Measurements from ENCODE around the gene NCKAP5.
"Not testable (repeated sequence)": the region's sequence is repeated elsewhere in the genome, so short reads cannot be mapped to it uniquely, and the experiment has no call there.

The NCKAP5 gene

DNA sequence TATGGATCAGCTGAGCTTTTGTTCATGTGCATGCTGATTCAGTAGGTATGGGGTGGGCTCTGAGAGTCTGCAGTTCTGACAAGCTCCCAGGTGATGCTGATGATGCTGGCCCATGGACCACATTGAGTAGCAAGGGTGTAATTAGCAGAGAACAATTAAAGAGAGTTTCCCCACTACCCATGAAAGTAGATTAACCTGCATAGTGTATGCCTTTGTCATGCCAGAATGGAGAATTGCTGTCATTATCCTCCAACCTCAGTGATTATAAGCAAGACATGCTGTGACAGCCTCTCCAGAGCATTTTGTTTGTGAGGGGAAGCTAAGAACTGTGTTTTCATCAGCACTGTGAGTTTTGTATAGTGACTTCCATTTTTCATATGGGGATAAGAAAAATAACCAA lies 838.7 kb downstream of the NCKAP5 start:
- DNase-seq = no peak

DNA sequence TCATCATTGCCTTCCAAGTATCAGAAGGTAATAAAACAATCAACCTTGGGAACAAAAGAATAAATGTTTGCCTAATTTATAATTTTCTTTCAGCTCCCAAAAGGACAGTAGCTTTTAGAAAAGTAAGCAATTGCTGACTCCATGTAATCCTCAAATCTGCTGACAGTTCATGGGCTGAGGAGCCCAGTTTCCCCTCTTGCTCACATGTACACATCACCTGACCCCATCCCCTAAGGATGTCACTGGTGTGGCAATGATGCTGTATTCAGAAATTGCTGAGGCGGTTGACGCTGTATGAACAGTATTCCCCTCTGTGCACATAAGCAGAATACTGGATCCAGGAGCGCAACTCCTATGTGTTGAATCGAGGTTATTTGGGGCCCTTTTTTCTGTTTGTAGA lies 842.1 kb downstream of the NCKAP5 start:
- no peak for DNase-seq

DNA sequence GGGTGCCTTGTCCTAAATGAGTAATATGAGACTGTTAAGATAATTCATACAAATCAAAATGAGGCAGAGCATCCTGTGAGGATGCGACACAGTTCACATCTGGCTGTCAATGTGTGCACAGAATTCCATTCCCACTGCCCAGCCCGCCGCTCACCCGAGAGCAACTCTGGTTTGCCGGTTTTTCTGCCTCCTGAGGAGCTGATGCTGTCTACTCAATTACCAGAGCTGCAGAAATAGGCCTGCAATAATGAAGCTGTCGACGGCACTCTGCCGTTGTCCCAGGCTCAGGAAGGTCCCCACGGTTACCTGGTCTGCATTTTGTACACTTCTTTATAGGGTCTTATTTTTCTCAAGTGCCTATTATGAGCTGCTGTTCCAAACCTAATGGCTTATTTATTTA lies 842.5 kb downstream of the NCKAP5 start:
- DNase-seq = no peak

DNA sequence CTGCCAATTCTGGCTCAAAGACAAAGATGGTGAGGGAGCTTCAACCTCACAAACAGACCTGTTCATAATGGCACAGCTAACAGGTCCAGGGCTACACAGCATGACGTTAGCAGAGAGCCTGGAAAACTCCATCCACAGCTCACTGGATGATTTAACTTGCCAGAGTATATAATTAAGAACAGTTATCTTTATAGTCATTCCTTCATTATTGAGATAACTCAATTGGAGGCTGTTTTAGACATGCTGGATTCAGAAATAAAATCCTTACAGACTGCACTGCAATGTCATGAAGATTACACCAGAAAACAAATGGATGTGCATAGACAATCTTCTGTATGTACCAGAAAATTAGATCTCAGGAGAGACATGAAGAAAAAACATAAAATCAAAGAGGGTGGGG lies 843.1 kb downstream of the NCKAP5 start:
- no peak for DNase-seq

DNA sequence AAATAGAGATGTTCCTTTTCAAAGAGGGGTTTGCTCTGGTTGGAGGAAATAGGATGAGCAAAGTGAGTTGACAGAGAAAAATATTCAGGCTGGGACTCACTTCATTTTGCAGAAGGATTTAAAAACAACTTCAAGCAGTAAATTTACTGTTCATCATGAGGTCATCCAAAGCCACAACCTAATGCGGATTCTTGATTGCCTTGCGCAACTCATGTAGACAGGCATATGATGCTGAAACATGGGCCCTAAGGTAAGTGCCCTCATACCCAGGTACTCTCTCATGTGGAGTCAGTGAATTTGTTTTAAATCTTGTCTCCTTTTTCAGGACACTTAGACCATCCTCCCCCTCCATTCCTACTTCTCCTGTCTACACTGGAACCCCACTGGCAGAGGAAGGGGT lies 846.3 kb downstream of the NCKAP5 start:
- DNase-seq = no peak

DNA sequence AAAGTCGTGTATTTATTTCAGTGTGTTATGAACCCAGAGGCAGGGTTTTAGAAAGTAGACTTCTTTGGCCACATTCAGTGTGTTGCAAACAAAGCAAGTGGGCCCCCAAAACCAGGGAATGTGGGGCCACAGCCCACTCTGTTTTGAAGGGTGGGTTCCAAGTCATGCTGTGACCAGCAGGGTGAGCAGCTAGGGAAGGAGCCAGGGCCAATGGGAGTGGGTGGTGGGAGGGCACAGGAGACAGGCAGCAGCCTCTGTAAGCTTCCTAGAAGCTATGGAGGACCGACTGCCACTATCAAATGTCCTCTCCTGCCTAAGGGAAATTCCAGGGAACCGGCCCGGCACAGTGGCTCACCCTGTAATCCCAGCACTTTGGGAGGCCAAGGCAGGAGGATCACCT lies 847.9 kb downstream of the NCKAP5 start:
- no peak for DNase-seq

DNA sequence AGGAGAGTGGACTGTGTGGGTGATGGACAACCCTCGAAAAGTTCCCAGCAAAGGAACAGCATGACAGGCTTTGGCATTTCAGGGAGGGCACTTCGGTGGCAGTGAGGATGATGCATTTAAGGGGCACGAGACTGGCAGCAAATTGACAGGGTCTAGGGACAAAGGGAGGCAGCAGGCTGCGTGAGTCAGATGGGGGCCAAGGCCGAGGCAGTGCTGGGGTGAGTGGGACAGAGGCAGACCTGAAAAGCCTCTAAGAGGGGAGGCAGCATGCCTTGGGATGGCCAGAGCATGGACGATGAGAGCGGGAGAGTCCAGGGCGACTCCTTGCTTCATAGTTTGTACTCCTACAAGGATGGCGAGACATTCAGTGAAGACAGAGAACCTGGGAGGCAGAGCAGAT lies 848.8 kb downstream of the NCKAP5 start:
- DNase-seq = no peak

DNA sequence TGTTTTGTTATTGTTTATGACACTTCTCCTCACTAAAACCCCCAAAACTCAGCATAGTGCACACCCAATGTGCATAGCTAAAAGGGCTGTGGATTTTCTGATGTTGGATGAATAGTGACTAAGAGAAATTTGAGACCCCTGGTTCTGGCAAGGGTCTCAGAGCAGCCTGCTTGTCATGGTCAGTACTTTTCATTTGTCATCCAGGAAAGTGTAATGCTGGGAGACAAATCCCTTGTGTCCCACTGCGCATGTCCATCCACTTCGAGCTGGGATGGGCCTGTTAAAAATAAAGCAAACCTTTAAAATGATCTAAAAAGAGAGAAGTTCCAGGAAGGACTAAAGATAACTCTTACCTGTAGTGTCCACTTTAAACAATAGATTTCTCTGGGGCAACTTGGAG lies 851.3 kb downstream of the NCKAP5 start:
- DNase-seq = no peak

DNA sequence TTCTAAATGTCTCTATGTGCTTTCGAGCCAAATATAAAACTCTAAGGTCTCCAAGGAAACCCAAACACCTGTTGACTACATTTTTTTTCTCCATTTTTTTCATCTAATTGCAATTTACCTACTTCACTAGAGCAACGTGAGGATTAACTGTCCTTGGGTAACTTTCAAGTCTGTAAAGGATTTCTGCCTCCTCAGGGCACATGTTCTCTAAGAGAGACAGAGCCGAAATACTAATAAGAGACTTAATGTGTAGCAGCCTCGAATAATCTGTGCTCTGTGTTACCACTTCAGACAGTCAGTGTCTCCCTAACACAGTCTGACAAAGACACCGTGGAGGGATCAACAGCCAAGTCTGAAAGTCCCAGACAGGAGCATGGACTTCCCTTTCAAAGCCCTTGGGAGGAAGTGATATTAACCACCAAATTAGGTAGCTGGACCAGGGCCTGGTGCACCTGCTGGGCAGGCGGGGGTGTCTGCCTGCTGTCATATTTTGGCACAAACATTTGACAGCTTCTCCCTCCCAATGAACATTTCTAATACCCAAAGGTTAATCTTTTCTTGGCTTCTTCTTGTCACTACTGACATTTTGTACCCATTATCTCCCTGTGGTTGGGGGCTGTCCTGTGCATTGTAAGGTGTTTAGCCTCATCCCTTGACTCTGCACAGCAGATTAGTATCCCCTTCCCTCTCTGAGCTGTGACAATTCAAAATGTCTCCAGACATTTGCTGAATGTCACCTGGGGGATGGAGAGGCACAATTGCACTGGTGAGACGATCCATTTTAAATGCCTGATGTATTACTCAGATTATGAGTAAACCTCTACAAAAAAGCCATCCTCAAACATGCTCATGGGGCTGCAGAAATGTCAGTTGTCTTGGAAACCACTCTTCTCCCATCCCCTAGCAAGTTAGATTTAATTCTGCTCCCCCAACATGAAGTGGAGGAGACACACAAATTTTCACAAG lies 852.6 kb downstream of the NCKAP5 start:
- no peak for DNase-seq

DNA sequence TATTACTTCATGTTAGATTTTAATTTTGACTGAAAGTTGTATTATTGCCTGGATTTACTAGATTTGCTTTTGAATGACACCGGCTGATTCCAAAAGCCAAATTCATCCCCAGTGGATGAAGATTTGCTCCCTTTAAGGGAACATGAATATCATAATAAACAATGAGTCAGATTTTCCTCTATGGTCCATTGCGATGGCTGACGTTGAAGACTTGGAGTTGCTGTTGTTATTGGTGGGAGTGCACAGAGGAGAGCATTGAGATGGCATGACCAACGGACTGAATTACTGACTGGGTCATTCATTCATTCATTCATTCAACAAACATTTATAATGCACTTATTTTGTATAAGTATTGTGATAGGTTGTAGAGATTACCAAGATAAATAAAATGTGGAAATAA lies 864.9 kb downstream of the NCKAP5 start:
- no peak for DNase-seq

DNA sequence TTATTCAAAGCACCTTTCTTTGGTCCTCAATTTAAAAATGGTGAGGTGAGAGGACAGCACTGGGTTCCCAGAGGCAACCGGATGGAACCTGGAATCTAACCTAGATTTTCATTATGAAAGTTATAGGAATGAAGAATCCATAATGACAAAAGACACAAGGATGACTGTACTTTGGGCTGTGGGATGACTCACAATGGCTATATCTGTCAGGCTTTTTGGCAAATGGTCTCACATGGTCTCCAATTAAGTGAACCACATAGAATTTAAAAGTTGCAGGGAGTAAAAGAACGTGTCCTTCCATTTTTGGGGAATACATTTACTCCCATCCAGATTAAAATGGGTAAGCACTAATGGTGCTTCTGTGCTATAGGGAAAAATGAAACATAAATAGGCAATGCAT lies 866.5 kb downstream of the NCKAP5 start:
- no peak for DNase-seq

DNA sequence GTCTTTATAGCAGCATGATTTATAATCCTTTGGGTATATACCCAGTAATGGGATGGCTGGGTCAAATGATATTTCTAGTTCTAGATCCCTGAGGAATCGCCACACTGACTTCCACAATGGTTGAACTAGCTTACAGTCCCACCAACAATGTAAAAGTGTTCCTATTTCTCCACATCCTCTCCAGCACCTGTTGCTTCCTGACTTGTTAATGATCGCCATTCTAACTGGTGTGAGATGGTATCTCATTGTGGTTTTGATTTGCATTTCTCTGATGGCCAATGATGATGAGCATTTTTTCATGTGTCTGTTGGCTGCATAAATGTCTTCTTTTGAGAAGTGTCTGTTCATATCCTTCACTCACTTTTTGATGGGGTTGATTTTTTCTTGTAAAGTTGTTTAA lies 868.5 kb downstream of the NCKAP5 start:
- DNase-seq = not testable (repeated sequence)

DNA sequence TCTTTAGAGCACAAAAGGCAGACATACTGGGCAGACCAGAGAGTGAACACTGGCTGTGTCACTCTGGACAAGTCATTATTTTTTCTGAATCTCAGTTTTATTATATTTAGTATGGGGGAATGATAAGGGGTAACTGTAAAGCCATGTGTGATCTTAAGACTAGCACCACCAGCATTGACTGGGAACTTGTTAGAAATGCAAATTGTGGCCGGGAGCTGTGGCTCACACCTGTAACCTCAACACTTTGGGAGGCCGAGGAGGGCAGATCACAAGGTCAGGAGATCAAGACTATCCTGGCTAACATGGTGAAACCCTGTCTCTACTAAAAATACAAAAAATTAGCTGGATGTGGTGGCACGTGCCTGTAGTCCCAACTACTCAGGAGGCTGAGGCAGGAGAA lies 869.9 kb downstream of the NCKAP5 start:
- DNase-seq = not testable (repeated sequence)

DNA sequence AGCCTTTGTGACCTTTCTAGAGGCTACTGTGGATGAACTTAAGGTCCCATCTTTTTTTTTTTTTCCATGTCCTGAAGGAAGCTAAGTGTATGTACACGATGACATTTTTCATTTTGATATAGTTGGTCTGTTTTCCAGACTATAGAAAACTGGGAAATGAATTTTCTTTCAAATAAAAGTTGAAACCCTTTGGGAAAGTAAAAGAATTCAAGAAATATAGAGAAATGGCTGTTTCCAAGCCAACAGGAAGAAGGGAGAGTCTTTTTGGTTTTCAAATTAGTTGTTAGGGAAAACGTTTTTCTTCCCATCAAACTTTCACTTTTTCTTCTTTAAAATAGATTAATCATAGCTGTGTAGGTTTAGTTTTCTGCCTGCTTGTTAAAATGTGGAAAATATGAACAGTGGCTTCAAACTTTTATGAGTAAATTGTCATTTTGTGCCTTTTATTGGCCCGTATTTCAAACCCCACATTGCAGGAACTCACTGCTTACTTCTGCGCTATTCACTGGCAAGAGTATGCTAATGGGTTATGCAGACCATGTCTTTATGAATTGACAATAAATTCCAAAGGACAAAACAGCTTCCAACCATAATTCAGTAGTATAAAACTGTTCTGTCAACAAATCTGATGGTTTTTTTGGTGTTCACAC lies 870.6 kb downstream of the NCKAP5 start:
- DNase-seq = no peak

DNA sequence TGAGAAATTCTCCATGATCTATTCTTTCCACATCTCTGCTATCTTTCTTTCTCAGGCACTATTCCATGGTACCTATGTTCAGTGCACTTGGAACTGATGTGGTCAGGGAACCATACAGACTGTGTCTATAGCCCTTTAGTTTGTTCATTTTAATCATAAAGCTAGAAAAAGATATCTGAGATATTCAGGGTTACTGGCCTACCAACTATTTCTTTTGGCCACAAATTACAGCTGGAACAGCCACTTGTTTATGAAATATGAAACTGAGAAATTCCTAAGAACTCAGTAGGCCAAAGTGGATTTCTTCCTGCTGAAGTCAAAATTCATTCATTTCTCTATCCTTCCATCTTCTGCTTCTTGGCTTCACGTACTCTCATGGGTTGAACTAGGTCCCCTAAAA lies 875.4 kb downstream of the NCKAP5 start:
- DNase-seq = no peak

DNA sequence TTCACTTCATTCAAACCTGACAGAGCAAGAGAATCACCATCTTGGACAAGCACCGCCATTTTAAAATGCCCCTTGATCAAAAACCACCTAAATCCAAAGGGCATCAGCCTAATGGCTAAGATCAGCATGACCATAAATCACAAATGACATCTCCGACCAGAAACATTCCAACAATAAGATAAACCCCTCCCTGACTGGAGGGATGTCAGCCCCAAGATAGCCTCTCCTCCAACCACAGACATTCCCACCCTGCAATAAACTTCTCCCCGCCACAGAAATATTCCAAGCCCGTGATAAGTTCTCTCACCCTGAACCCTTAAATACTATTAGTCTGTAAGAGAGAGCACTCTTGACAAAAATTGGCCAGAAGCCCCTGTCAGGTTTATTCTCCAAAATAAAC lies 876.7 kb downstream of the NCKAP5 start:
- DNase-seq = no peak

DNA sequence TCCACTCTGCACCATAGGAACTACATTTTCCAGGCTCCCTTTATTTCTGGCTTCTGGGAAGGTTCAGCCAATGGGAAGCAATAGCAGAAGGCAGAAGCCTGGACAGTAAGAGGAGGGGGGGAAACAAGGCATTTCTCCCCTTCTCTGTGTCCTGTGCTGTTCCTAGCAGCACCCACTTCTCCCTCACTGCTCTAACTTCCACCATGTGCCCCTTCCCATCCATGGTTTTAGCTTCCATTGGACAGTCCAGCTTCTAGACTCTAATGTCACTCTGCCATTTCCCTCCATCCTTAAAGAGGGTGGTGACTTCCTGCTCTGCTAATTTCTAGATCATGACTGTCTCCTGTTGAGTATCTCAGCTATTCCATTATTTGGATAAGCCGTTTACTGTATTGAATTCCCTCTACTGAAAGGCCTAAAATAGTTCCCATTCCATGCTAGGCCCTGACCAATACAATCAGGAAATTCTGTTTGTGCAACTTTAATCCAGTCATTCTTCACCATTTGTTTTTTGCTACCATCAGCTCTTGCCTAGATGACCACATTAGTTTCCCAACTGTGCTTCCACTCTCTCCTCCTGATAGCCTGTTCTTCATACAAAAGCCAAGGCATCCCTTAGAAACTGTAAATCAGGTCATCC lies 877.5 kb downstream of the NCKAP5 start:
- DNase-seq = no peak

DNA sequence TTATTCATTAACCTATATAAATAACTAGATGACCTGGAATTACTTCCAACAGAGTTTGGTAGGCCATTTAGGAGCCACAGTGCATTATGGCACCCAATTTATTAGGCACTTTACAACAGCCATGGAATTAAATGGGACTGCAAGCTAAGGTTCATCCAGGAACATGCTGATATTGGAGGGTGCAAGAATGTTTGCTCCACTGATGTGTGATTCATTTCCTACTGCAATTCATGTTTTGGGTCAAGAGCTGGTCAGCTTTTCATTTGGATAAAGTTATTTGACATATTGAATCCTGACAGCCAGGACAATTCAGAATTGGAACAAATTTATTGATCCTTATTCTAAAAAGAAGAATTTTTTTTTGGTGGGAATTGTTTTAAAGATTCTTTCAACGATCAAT lies 886.5 kb downstream of the NCKAP5 start:
- DNase-seq = no peak

DNA sequence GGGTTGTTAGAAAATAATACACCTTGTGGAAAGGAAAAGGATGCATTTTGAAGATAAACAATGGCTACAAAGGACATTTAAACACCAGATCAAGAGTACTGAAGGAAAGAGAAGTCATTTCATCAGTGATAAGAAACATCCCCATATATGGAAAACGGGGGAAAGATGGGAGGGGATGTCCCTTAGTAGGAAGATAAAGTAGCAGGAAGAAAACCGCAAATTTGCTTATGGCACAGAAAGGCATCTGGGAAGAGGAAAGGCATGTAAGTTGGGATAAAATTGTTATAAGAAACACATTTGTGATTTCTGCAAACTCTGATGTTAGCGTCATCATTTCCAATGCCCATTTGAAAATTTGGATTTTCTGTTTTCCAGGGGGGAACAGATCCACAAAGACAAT lies 887.7 kb downstream of the NCKAP5 start:
- DNase-seq = no peak

DNA sequence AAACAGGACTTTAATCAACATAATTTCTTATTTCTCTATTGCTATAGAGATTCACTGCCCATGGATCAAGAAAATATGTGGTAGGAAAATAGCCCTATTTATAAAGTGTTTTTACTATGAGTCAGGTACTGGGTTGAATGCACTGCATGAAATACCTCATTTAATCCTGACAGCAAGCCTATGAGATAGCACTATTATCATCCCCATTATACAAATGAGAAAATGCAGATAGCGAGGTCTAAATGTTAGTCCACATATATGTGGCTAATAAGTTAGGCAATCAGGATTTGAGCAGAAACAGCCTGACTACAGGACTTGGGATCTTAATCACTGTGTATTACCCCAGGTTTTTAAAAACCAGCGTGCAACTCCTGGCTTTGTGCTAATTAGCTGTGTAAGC lies 889.8 kb downstream of the NCKAP5 start:
- DNase-seq = no peak

DNA sequence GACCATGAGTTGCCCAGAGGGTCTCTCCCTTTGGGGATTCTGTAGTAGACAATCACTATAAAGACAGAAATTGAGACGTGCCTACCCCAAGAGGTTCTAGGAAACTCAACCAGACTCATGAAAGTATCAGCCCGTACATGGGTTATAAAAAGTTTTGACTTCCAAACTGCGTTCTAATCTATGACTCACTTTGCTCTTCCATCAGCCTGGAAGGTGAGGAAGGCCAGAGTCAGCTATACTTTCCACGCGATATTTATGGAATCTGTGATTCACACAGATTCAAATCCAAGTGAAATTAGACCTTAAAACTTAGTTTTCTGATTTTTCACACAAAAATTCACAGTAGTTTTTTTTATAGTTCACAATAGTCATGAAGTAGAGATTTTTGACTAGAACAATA lies 890.6 kb downstream of the NCKAP5 start:
- no peak for DNase-seq

DNA sequence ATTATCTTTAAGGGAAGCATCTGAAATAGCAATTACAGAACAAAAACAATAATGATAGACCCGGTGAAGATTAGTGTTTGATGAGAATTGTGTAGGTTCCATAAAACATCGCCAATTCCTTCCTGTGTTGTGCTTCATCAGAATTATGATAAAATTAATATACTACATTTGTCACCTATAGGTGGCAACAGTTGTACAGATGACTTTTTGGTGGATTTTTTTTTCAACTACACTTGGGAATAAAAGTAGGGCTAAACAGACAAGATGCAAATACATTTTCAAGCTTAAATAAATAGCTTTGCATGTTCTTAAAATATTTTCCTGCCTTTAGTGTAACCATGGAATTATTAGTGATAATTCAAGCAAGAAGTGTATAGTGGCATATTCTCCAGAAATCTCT lies 891.3 kb downstream of the NCKAP5 start:
- no peak for DNase-seq

DNA sequence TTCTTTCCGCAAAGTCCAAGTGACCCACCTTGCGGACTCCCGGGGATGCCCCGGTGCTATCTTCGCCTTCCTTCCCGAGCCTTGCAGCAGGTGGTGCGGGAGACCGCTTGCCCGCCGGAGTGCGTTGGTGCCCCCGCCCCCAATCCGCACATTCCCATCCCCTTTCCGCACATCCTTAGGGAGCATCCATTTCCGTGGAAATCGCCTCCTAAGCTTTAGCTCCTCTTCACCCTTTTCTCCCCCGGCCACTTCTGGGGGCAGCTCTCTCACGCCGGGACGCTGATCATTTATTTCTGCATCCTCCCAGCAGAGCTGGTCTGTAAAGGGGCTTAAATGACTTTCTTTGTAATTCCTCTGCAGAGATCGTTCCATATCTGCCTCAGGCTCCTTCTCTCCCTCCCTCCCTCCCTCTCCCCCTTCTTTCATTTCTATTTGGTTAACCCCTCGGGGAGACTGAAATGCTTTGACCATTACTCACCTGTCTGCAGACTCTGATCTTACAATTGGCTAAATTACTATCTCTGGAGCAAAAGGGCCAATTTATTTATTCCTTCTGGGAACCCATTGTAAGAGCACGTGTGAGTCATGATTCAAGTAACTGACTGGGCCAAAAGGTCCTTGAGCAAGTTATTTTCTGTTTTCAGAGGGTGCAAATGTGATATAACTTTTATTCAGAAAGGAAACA lies 897.0 kb downstream of the NCKAP5 start:
- no peak for DNase-seq

All from hematopoietic multipotent progenitor cell treated with erythropoietin and hydrocortisone succinate and interleukin-3 and kit ligand, for 6 days (in vitro differentiated cells).